Ascending aorta (tissue), 2 donors: ENCODE measurements around the gene LRIG1. TPM values are rescaled to one million over a fixed set of nuclear protein-coding genes. Genes with fewer than 3 reads are reported as not detected.

ENCODE experiments used
- DNase-seq, 2 donors: peaks; one replicate each; pipeline ENCODE4 v3.0.0-alpha.2; 2019; ENCODE audit warnings: low spot score in 2 of 2
- H3K27ac ChIP-seq, 2 donors: fragments of 200-600 bp; sonication (generic); one replicate each; pipeline ENCODE4 v1.5.1; 2016 to 2017; ENCODE audit warnings: mild to moderate bottlenecking in 1 of 2
- H3K27me3 ChIP-seq: fragments of 200-600 bp; sonication (generic); one replicate; pipeline ENCODE4 v1.5.1; 2017
- H3K36me3 ChIP-seq, 2 donors: fragments of 200-600 bp; sonication (generic); one replicate each; pipeline ENCODE4 v1.5.1; 2016
- H3K4me1 ChIP-seq, 2 donors: fragments of 200-600 bp; sonication (generic); one replicate each; pipeline ENCODE4 v1.5.1; 2016 to 2017; ENCODE audit warnings: mild to moderate bottlenecking in 1 of 2
- H3K4me3 ChIP-seq, 2 donors: fragments of 200-600 bp; sonication (generic); one replicate each; pipeline ENCODE4 v1.5.1; 2016 to 2017; ENCODE audit warnings: mild to moderate bottlenecking in 1 of 2
- H3K9me3 ChIP-seq, 2 donors: fragments of 200-600 bp; sonication (generic); one replicate each; pipeline ENCODE4 v1.5.1; 2016
- CTCF ChIP-seq, 3 experiments: fragments of 200-600 bp in 2 of 3; fragments of 450-650 bp in 1 of 3; sonication (generic) in 2 of 3; IDR thresholded peaks; one replicate each; pipeline ENCODE4 v1.5.1; 2016 to 2019; ENCODE audit warnings: antibody characterized with exemption in 3 of 3, mild to moderate bottlenecking in 1 of 3, moderate library complexity in 1 of 3
- intact Hi-C: fragments of 100-400 bp; cut with DNase I; formaldehyde crosslinking; loops from one replicate; pipeline ENCODE4 v1.15.1; 2023
- total RNA-seq: library from RNA; depleted of rRNA; stranded (reverse); fragments of >200 nt; gene quantifications from one replicate; pipeline ENCODE4 v1.1.0, GENCODE V29; 2016

Gene LRIG1
- total RNA-seq, 1 donor from 2014 or later = 62.3 TPM

GRCh38 chr3:66392512-66392911 is 108.3 kb downstream of the LRIG1 start:
- Histone ChIP-seq H3K4me1 (peaks cover 20 to 41% of the 10 kb centered on the region in 2 donors), H3K4me3 (no peak overlapping the region), H3K36me3 (peaks cover 14 to 24% of the 10 kb centered on the region in 2 donors), H3K27ac (peak overlapping the region; percentile 75 to 81), H3K9me3 (no peaks in the 10 kb centered on the region), H3K27me3 (no peaks in the 10 kb centered on the region)
- TF ChIP-seq CTCF (IDR thresholded peaks at IDR 0.05) = no peak
- peak in 1 of 2 donors; percentile 16 for DNase-seq
- intact Hi-C loops = no loop called here

GRCh38 chr3:66390013-66390412 is 110.8 kb downstream of the LRIG1 start:
- H3K36me3 ChIP-seq = peaks cover 18 to 25% of the 10 kb centered on the region in 2 donors
- intact Hi-C loops = no loop called here
- TF ChIP-seq CTCF (IDR thresholded peaks at IDR 0.05) = no peak
- H3K9me3 ChIP-seq = no peaks in the 10 kb centered on the region
- peaks cover 20 to 27% of the 10 kb centered on the region in 2 donors for H3K4me1 ChIP-seq
- H3K27ac ChIP-seq = no peak overlapping the region
- no peak overlapping the region for H3K4me3 ChIP-seq
- DNase-seq = no peak
- no peaks in the 10 kb centered on the region for H3K27me3 ChIP-seq

- Histone ChIP-seq H3K9me3 (no peaks in the 10 kb centered on the region), H3K4me1 (peaks cover 0 to 5% of the 10 kb centered on the region in 2 donors), H3K4me3 (no peak overlapping the region), H3K27me3 (no peaks in the 10 kb centered on the region), H3K36me3 (peaks cover 48 to 55% of the 10 kb centered on the region in 2 donors), H3K27ac (no peak overlapping the region)
- DNase-seq = no peak
- TF ChIP-seq CTCF (IDR thresholded peaks at IDR 0.05) = no peak
- intact Hi-C loops = no loop called here
Observed at GRCh38 chr3:66386925-66387650, 113.7 kb downstream of the LRIG1 start.

GRCh38 chr3:66386011-66386924 is 114.6 kb downstream of the LRIG1 start:
- Histone ChIP-seq H3K4me3 (no peak overlapping the region), H3K9me3 (no peaks in the 10 kb centered on the region), H3K4me1 (peaks cover 0 to 3% of the 10 kb centered on the region in 2 donors), H3K27ac (no peak overlapping the region), H3K36me3 (peaks cover 53 to 63% of the 10 kb centered on the region in 2 donors), H3K27me3 (no peaks in the 10 kb centered on the region)
- no peak for TF ChIP-seq CTCF (IDR thresholded peaks at IDR 0.05)
- intact Hi-C loops = no loop called here
- DNase-seq = no peak

- intact Hi-C loops = no loop called here
- Histone ChIP-seq H3K4me3 (no peak overlapping the region), H3K4me1 (no peaks in the 10 kb centered on the region), H3K27ac (no peak overlapping the region), H3K27me3 (no peaks in the 10 kb centered on the region), H3K9me3 (no peaks in the 10 kb centered on the region), H3K36me3 (peaks cover 65 to 75% of the 10 kb centered on the region in 2 donors)
- no peak for DNase-seq
- no peak for TF ChIP-seq CTCF (IDR thresholded peaks at IDR 0.05)
Observed at GRCh38 chr3:66385066-66385465, 115.8 kb downstream of the LRIG1 start.
